Adrenal gland (tissue), 5 donors: ENCODE measurements around the gene DUS3L.

Experiments
- CTCF ChIP-seq, 6 experiments: fragments of 450-650 bp in 4 of 6; fragments of 200-600 bp in 2 of 6; sonication (generic) in 1 of 6; IDR thresholded peaks; 1 replicate in 5 of 6; 2 replicates in 1 of 6; pipeline versions ENCODE4 v1.5.1 to v1.8.0; 2016 to 2021; ENCODE audit warnings: antibody characterized with exemption in 6 of 6, mild to moderate bottlenecking in 2 of 6, moderate library complexity in 1 of 6
- POLR2A ChIP-seq, 2 donors: fragments of 450-650 bp; IDR thresholded peaks; one replicate each; pipeline ENCODE4 v1.6.1; 2017; ENCODE audit warnings: antibody characterized with exemption in 2 of 2, mild to moderate bottlenecking in 2 of 2, moderate library complexity in 1 of 2
- donor health status: DM: no; HTN: no; CAD: no.

- TF ChIP-seq CTCF (IDR thresholded peaks at IDR 0.05) (no peak), POLR2A (IDR thresholded peaks at IDR 0.05) (no peak)
Measured at GRCh38 chr19:5814852-5815246, 23.9 kb upstream of the DUS3L start.
